ENCODE measurements around the gene HOXC13. TPM values are rescaled to one million over a fixed set of nuclear protein-coding genes. Genes with fewer than 3 reads are reported as not detected.

Gene HOXC13, protein sequence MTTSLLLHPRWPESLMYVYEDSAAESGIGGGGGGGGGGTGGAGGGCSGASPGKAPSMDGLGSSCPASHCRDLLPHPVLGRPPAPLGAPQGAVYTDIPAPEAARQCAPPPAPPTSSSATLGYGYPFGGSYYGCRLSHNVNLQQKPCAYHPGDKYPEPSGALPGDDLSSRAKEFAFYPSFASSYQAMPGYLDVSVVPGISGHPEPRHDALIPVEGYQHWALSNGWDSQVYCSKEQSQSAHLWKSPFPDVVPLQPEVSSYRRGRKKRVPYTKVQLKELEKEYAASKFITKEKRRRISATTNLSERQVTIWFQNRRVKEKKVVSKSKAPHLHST
- polyA plus RNA-seq (2013, experiment 1 of 4): not detected
- not detected for polyA plus RNA-seq (2013, experiment 2 of 4)
- not detected for polyA plus RNA-seq (2013, experiment 3 of 4)
- 0.08 TPM for polyA plus RNA-seq (2013, experiment 4 of 4)

DNA sequence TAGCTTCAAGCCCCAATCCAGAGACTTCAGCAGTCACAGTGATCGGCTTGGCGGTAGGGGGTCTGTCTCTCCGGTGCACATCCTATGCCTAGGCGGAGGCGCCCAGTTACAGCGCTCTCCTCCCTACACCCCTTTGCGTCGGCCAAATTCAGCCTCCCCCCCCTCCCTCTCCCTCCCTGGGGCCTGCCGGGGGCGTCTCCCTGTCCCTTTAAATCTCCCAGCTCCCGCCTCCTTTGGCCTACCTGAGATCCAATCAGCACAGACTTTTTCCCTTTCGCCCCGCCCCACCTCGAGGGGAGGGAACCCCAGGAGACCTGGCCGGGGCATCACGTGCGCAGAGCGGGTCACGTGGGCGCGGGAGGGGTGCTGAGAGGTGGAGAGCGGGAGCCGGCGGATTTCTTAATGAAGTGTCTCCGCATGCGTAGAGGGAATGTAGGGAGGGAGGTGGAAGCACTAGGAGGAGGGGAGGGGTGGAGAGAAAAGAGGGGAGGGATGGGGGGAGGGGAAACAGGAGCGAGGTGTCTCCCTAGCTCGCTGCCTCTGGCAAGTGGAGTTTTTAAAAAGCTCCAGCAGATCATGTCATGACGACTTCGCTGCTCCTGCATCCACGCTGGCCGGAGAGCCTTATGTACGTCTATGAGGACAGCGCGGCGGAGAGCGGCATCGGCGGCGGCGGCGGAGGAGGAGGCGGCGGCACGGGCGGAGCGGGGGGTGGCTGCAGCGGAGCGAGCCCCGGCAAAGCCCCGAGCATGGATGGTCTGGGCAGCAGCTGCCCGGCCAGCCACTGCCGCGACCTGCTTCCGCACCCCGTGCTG is at the start of gene HOXC13:
Gene HOXC13 (plus strand): TSS at position 506 of the 815 bp plus-strand sequence. CDS start 76 bp downstream, at position 582.
- H3K4me1 ChIP-seq (ENCODE audit: control insufficient read depth, insufficient read depth, low read length): no peaks in the 10 kb centered on the region
- H3K36me3 ChIP-seq (ENCODE audit: control insufficient read depth, insufficient read depth, low read length): no peaks in the 10 kb centered on the region
- peaks cover 100% of the 10 kb centered on the region for H3K27me3 ChIP-seq (ENCODE audit: control insufficient read depth, insufficient read depth, low read length, poor library complexity, severe bottlenecking)
- H3K9me3 ChIP-seq (ENCODE audit: control insufficient read depth, low read length): no peaks in the 10 kb centered on the region
- 5 to 7% methylated on average over 56 of the region's 56 CpGs for WGBS, 2 experiments
- H3K4me3 ChIP-seq (ENCODE audit: insufficient read depth, low read depth, low read length): no peak within 1 kb of the TSS
- H3K27ac ChIP-seq (ENCODE audit: insufficient read depth, low read depth, low read length, poor library complexity, severe bottlenecking): no peak within 1 kb of the TSS

DNA sequence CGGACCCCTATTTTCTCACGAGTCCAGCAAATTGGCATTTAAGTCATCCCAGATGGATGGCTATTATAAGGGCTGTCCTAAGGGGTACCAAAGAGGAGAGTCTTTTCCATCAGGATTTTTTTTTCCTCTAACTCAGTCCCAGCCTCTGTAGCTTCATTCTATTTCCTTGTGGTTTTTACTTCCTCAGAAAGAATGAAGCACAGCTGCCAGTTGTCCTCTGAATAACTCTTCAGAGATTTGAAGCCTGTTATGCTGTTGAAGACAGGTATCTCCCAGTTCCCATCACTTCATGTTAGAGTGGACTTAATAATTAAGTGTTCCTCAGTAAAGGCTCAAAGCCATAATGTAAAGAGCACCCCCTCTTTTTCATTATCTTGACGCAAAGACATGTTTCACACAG is 48.5 kb upstream of the HOXC13 start:
- Histone ChIP-seq H3K27me3 (ENCODE audit: control insufficient read depth, insufficient read depth, low read length, poor library complexity, severe bottlenecking) (peaks cover 34% of the 10 kb centered on the region), H3K9me3 (ENCODE audit: control insufficient read depth, low read length) (no peaks in the 10 kb centered on the region), H3K36me3 (ENCODE audit: control insufficient read depth, insufficient read depth, low read length) (no peaks in the 10 kb centered on the region), H3K27ac (ENCODE audit: insufficient read depth, low read depth, low read length, poor library complexity, severe bottlenecking) (no peak overlapping the region), H3K4me3 (ENCODE audit: insufficient read depth, low read depth, low read length) (no peak overlapping the region), H3K4me1 (ENCODE audit: control insufficient read depth, insufficient read depth, low read length) (no peaks in the 10 kb centered on the region)
- WGBS, 2 experiments: 94 to 100% methylated on average over 3 of the region's 3 CpGs

DNA sequence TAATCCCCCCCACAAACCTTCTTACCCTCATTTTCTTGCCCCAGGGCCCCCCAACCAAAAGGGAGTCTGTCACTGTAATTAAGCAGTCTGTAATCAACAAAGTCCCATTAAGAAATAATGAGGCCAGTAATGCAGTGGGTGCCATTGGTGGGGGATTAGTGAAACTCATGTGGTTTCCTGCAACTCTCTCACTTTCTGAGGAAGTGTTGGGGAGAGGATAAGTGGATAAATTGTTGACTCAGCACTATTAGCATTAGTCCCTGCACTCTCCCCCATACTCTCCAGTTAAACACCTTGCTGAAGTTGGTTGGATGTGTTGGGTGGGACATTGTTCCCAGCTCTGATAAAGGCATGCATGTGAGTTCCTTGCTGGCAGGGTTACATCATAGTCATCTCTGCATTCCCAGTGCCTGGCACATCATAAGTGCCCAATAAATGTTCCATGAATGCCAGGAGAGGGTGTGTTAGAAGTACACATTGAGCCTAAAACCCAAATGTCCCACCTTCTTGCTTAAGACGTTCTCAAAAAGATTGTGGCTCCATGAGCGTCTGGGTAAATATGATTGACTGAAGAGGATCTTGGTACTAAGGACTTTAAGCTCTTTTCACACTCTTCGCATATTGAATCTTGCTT is 45.8 kb upstream of the HOXC13 start:
- Histone ChIP-seq H3K27me3 (ENCODE audit: control insufficient read depth, insufficient read depth, low read length, poor library complexity, severe bottlenecking) (peaks cover 38% of the 10 kb centered on the region), H3K36me3 (ENCODE audit: control insufficient read depth, insufficient read depth, low read length) (no peaks in the 10 kb centered on the region), H3K27ac (ENCODE audit: insufficient read depth, low read depth, low read length, poor library complexity, severe bottlenecking) (no peak overlapping the region), H3K4me1 (ENCODE audit: control insufficient read depth, insufficient read depth, low read length) (no peaks in the 10 kb centered on the region), H3K4me3 (ENCODE audit: insufficient read depth, low read depth, low read length) (no peak overlapping the region), H3K9me3 (ENCODE audit: control insufficient read depth, low read length) (no peaks in the 10 kb centered on the region)
- 93% methylated on average over 2 of the region's 3 CpGs; no CpG with 5 or more reads in 1 of the 2 experiments for WGBS, 2 experiments

DNA sequence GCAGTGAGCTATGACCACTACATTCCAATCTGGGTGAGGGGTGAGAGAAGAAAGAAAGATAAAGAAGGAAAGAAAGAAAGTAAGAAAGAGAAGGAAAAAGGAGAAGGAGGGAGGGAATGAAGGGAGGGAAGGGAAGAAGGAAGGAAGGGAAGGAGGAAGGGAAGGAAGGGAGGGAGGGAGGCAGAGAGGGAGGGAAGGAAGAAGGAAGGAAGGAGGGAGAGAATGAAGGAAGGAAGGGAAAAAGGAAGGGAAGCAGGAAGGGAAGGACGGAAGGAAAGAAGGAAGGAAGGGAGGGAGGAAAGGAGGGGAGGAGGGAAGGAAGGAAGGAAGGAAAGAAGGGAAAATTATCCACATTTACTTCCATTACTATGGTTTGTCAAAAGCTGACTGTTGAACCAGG is 39.4 kb upstream of the HOXC13 start:
- no peak overlapping the region for H3K27ac ChIP-seq (ENCODE audit: insufficient read depth, low read depth, low read length, poor library complexity, severe bottlenecking)
- peaks cover 65% of the 10 kb centered on the region for H3K27me3 ChIP-seq (ENCODE audit: control insufficient read depth, insufficient read depth, low read length, poor library complexity, severe bottlenecking)
- whole genome bisulfite sequencing, 2 experiments: 82 to 83% methylated on average over 1 of the region's 1 CpG
- H3K4me1 ChIP-seq (ENCODE audit: control insufficient read depth, insufficient read depth, low read length): no peaks in the 10 kb centered on the region
- H3K4me3 ChIP-seq (ENCODE audit: insufficient read depth, low read depth, low read length): no peak overlapping the region
- no peaks in the 10 kb centered on the region for H3K36me3 ChIP-seq (ENCODE audit: control insufficient read depth, insufficient read depth, low read length)
- H3K9me3 ChIP-seq (ENCODE audit: control insufficient read depth, low read length): no peaks in the 10 kb centered on the region

DNA sequence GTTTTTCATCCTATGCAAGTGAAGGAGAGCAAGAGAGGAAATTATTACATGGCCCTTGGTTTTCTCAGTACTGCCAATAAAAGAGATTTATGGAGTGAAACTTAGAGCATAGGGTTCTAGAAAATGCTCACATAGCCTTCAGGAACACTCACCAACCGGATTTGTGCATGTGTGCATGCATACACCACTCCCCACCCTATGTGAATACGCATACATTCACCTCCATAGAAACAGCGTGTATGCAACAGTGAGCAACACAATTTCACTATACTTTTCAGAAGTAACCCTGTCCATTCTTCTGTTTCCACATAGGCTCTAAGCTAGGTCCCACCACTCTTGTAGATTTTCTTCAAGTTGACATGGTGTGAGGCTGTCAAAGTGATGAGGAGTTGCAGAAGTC is 31.5 kb upstream of the HOXC13 start:
- H3K4me1 ChIP-seq (ENCODE audit: control insufficient read depth, insufficient read depth, low read length): no peaks in the 10 kb centered on the region
- H3K27me3 ChIP-seq (ENCODE audit: control insufficient read depth, insufficient read depth, low read length, poor library complexity, severe bottlenecking): peaks cover 71% of the 10 kb centered on the region
- 71 to 73% methylated on average over 3 of the region's 3 CpGs for WGBS, 2 experiments
- no peaks in the 10 kb centered on the region for H3K36me3 ChIP-seq (ENCODE audit: control insufficient read depth, insufficient read depth, low read length)
- H3K4me3 ChIP-seq (ENCODE audit: insufficient read depth, low read depth, low read length): no peak overlapping the region
- no peaks in the 10 kb centered on the region for H3K9me3 ChIP-seq (ENCODE audit: control insufficient read depth, low read length)
- no peak overlapping the region for H3K27ac ChIP-seq (ENCODE audit: insufficient read depth, low read depth, low read length, poor library complexity, severe bottlenecking)

DNA sequence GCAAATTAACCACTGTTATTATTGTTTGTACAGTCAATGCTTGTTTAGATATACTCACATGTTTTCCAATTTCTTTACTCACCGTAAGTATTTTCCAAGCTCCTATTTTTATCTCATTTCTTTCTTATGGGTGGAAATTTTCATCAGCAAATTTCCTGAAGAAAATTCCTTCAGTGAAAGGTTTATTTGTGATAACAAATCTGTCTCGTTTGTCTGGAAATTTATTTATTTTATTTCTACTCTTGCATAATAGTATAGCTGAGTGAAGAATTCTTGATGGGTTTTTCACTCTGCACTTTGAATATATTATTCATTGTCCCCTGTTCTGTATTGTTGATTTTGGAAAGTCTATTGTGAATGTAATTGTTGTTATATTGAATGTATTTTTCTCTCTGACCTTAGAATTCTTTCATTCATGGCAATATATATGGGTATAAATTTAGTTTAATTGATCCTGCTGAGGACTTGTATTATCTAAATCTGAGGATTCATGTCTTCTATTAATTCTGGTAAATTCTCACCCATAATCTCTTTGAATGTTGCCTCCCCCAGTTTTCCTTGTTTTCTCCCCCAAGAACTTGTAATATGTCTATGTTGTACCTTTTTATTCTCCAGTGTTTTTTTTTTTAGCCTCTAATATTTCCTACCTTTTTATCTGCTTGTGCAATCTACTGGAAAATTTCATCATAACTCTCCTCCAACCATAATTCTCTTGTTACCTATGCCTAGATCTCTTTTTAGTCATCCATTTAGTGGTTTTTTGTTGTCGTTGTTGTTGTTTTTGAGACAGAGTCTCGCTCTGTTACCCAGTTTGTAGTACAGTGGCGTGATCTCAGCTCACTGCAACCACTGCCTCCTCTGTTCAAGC is 21.6 kb upstream of the HOXC13 start:
- no peak overlapping the region for H3K4me3 ChIP-seq (ENCODE audit: insufficient read depth, low read depth, low read length)
- H3K36me3 ChIP-seq (ENCODE audit: control insufficient read depth, insufficient read depth, low read length): no peaks in the 10 kb centered on the region
- no peak overlapping the region for H3K27ac ChIP-seq (ENCODE audit: insufficient read depth, low read depth, low read length, poor library complexity, severe bottlenecking)
- H3K9me3 ChIP-seq (ENCODE audit: control insufficient read depth, low read length): no peaks in the 10 kb centered on the region
- H3K4me1 ChIP-seq (ENCODE audit: control insufficient read depth, insufficient read depth, low read length): no peaks in the 10 kb centered on the region
- H3K27me3 ChIP-seq (ENCODE audit: control insufficient read depth, insufficient read depth, low read length, poor library complexity, severe bottlenecking): peaks cover 77% of the 10 kb centered on the region
- 82 to 87% methylated on average over 3 to 4 of the region's 5 CpGs for WGBS, 2 experiments

DNA sequence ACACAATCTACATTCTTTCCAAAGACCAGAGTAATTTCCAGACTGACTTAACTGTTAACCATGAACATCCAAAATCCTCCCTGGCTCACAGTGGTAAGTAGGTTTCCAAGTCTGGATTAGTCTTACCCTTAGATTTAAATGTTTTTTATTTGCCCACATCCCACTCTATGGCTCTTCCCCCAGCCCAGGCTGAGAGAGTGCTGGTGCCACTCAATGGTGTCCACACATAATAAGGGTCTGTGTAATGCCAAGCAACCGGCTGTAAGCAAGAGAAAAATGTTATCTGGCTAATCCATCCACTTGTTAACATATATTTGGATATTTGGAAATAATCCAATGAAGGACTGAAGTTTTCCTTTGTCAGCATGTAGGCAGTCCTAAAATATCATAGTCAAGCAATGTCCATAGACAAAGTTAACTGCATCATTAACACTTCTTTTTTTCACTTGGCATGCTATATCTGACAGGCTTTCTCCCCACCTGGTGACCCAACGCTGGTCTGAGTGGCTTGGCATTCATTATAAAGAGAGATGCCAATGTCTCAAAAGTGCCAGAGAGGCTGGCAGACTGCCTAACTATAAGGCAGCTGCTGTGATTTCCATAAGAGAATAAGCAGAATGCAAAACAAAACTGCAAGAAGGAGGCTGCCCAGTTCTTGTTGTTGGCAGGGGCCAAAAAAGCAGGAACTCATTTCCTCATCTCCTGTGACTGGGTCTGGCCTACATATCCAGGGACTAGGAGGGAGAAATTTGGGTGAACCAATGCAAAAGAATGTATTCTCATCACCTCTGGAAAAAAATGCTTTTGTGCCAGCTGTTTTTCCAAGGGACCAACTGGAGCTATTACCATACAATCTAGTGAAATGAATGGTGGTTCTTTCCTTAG is 13.9 kb upstream of the HOXC13 start:
- H3K27me3 ChIP-seq (ENCODE audit: control insufficient read depth, insufficient read depth, low read length, poor library complexity, severe bottlenecking): peaks cover 100% of the 10 kb centered on the region
- H3K36me3 ChIP-seq (ENCODE audit: control insufficient read depth, insufficient read depth, low read length): no peaks in the 10 kb centered on the region
- WGBS, 2 experiments: 42 to 61% methylated on average over 1 to 2 of the region's 2 CpGs
- no peak overlapping the region for H3K27ac ChIP-seq (ENCODE audit: insufficient read depth, low read depth, low read length, poor library complexity, severe bottlenecking)
- H3K4me1 ChIP-seq (ENCODE audit: control insufficient read depth, insufficient read depth, low read length): no peaks in the 10 kb centered on the region
- H3K4me3 ChIP-seq (ENCODE audit: insufficient read depth, low read depth, low read length): no peak overlapping the region
- H3K9me3 ChIP-seq (ENCODE audit: control insufficient read depth, low read length): no peaks in the 10 kb centered on the region

DNA sequence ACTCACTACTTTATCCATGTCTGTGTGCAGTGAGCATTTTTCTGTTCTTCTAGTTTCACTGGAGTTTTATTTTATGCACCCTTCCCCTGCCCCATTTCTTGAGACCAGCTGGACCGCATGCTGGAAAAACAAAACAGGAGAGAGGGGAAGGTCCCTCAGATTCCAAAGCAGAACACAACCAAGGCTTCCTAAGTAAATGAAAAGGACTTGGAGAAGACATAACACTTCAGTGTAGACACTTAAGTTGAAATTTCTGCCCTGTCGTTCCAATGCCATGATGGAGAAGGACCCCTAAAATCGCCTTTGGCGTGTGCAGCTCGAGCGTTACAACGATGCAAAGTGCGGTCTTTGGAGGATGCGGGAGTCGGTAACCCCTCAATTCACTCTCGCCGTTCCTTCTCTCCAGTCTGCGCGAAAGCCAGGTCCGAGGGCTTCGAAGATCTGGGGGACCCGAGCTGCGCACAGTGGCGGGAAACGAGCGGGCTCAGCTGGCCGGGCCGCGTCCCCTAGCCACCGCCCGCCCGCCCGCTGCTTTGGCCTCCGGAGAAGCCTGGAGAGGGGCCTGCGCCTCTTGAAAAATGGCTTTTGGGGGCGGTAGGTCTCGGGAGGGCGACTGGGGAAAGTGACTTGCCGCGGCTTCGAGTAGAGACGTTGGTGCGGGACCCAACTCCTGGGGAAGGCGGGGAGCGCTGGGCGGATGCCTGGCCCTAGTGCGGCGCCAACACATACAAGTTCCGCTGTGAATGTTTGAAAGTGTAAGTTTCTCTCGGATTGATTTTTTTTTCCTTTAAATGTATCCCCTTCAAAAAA is 11.2 kb upstream of the HOXC13 start:
- no peak overlapping the region for H3K27ac ChIP-seq (ENCODE audit: insufficient read depth, low read depth, low read length, poor library complexity, severe bottlenecking)
- WGBS, 2 experiments: 13 to 21% methylated on average over 43 to 45 of the region's 45 CpGs
- H3K4me3 ChIP-seq (ENCODE audit: insufficient read depth, low read depth, low read length): no peak overlapping the region
- H3K36me3 ChIP-seq (ENCODE audit: control insufficient read depth, insufficient read depth, low read length): no peaks in the 10 kb centered on the region
- no peaks in the 10 kb centered on the region for H3K9me3 ChIP-seq (ENCODE audit: control insufficient read depth, low read length)
- H3K4me1 ChIP-seq (ENCODE audit: control insufficient read depth, insufficient read depth, low read length): no peaks in the 10 kb centered on the region
- peaks cover 100% of the 10 kb centered on the region for H3K27me3 ChIP-seq (ENCODE audit: control insufficient read depth, insufficient read depth, low read length, poor library complexity, severe bottlenecking)
